GM23338 (cell line): ENCODE measurements around the gene HCRTR1.

ENCODE experiments used
- CREB1 ChIP-seq: fragments of 250-450 bp; sonication (Bioruptor Pico); IDR thresholded peaks from 2 replicates; pipeline ENCODE4 v1.5.0; 2020; ENCODE audit warnings: low read depth, mild to moderate bottlenecking, moderate library complexity
- CTCF ChIP-seq, 2 experiments: fragments of 200-600 bp in 1 of 2; sonication (generic) in 1 of 2; conservative IDR thresholded peaks; 2 replicates each; pipeline versions ENCODE4 v1.5.1 to v1.6.1; 2016 to 2017; ENCODE audit warnings: antibody characterized with exemption in 2 of 2, low read depth in 2 of 2, mild to moderate bottlenecking in 2 of 2, moderate library complexity in 1 of 2
- EZH2 ChIP-seq: fragments of 200-600 bp; sonication (generic); IDR thresholded peaks from one replicate; pipeline ENCODE4 v1.8.0; 2017; ENCODE audit warnings: antibody characterized with exemption, mild to moderate bottlenecking, low read depth; ENCODE audit not compliant: unreplicated experiment
- EZH2phosphoT487 ChIP-seq: fragments of 200-600 bp; sonication (generic); IDR thresholded peaks from one replicate; pipeline ENCODE4 v1.8.1; 2018; ENCODE audit warnings: antibody characterized with exemption; ENCODE audit not compliant: unreplicated experiment
- JUNB ChIP-seq: IDR thresholded peaks from one replicate; pipeline ENCODE4 v1.6.1; 2016; ENCODE audit warnings: antibody characterized with exemption; ENCODE audit not compliant: unreplicated experiment
- POLR2AphosphoS5 ChIP-seq: IDR thresholded peaks from 2 replicates; pipeline ENCODE4 v1.6.1; 2016; ENCODE audit warnings: antibody characterized with exemption, low read depth
- REST ChIP-seq: IDR thresholded peaks from one replicate; pipeline ENCODE4 v1.6.1; 2018; ENCODE audit warnings: antibody characterized with exemption; ENCODE audit not compliant: unreplicated experiment
- STAT1 ChIP-seq: IDR thresholded peaks from one replicate; pipeline ENCODE4 v1.6.1; 2016; ENCODE audit warnings: antibody characterized with exemption; ENCODE audit not compliant: unreplicated experiment
- ZNF114 ChIP-seq: fragments of 250-450 bp; sonication (Bioruptor Pico); IDR thresholded peaks from 2 replicates; pipeline ENCODE4 v1.5.0; 2020; ENCODE audit warnings: mild to moderate bottlenecking, moderate library complexity

GRCh38 chr1:31648190-31648589 is 30.7 kb downstream of the HCRTR1 start:
- TF ChIP-seq CTCF (conservative IDR thresholded peaks at IDR 0.05; ENCODE audit: low read depth in 2 of 2) (no peak), EZH2 (no peak), EZH2phosphoT487 (no peak), ZNF114 (CRISPR knock-in tag) (no peak), JUNB (no peak), POLR2AphosphoS5 (no peak), CREB1 (CRISPR knock-in tag) (no peak), REST (no peak), STAT1 (no peak)
